ENCODE data around the gene CLSTN2. TPM values are rescaled to one million over a fixed set of nuclear protein-coding genes. Genes with fewer than 3 reads are reported as not detected.

CLSTN2 gene
- total and polyA plus RNA-seq, 2 of the 8 experiments (the other 6 are each of a cell fraction or from before 2014, with no cell fraction given): 0.39 to 0.52 TPM

GRCh38 chr3:140152851-140153639 lies 218.1 kb downstream of the CLSTN2 start:
- FAIRE-seq (no peak), DNase-seq (ENCODE audit: low read depth in 1 of 2, low spot score in 2 of 2) (peak in 1 of 2 experiments; percentile 33)
- Histone ChIP-seq H2AFZ (ENCODE audit: low read length) (no peak overlapping the region), H2BK120ac (replicated peaks; ENCODE audit: low read depth, low read length) (no peak overlapping the region), H3K23ac (ENCODE audit: insufficient read length) (no peak overlapping the region), H3K27ac (ENCODE audit: low read depth, low read length) (no peak overlapping the region), H2BK15ac (ENCODE audit: low read length) (no peak overlapping the region), H2BK5ac (ENCODE audit: low read depth, low read length) (no peak overlapping the region), H3K56ac (replicated peaks; ENCODE audit: insufficient read length, low read depth, low read length) (no peak overlapping the region), H3K23me2 (ENCODE audit: low read depth, low read length) (no peaks in the 10 kb centered on the region), H3K79me1 (ENCODE audit: low read depth, low read length) (no peaks in the 10 kb centered on the region), H3K79me2 (ENCODE audit: control insufficient read depth in 1 of 2, insufficient read depth in 2 of 2, low read length in 2 of 2) (no peaks in the 10 kb centered on the region), H3K27me3 (replicated peaks in 1 of 4; ENCODE audit: control insufficient read depth in 3 of 4, extremely low read depth in 1 of 4, insufficient read depth in 3 of 4, low read length in 3 of 4) (no peaks in the 10 kb centered on the region), H2BK12ac (ENCODE audit: low read depth, low read length) (0 out of 2 replicates have a peak overlapping the region, but pooled peaks have one; percentile 12), H4K91ac (replicated peaks; ENCODE audit: insufficient read length, low read length) (no peak overlapping the region), H3K4me2 (ENCODE audit: insufficient read depth in 1 of 2, low read depth in 2 of 2, low read length in 2 of 2) (no peak overlapping the region), H3K9me3 (ENCODE audit: insufficient read depth in 2 of 2, low read depth in 1 of 2, low read length in 1 of 2) (no peaks in the 10 kb centered on the region), H4K8ac (ENCODE audit: extremely low read depth, insufficient read depth, low read length) (no peak overlapping the region), H3K4me3 (ENCODE audit: extremely low read depth in 1 of 4, insufficient read depth in 2 of 4, low read depth in 3 of 4, low read length in 4 of 4) (no peak overlapping the region), H4K20me1 (replicated peaks in 1 of 2; ENCODE audit: control insufficient read depth in 1 of 2, insufficient read depth in 2 of 2, low read length in 2 of 2) (no peaks in the 10 kb centered on the region), H3K4me1 (replicated peaks in 1 of 4; ENCODE audit: control insufficient read depth in 3 of 4, insufficient read depth in 4 of 4, low read length in 3 of 4) (no peaks in the 10 kb centered on the region), H4K5ac (ENCODE audit: insufficient read length, low read depth, low read length) (no peak overlapping the region), H2BK20ac (ENCODE audit: low read length) (no peak overlapping the region), H3K4ac (replicated peaks; ENCODE audit: insufficient read length, low read depth, low read length) (no peak overlapping the region), H3K18ac (ENCODE audit: extremely low read depth, low read length) (no peak overlapping the region), H3K9ac (replicated peaks in 1 of 4; ENCODE audit: extremely low read depth in 1 of 4, low read depth in 3 of 4, low read length in 3 of 4) (no peak overlapping the region), H3K14ac (ENCODE audit: insufficient read length) (no peak overlapping the region), H3K36me3 (ENCODE audit: control insufficient read depth in 2 of 4, insufficient read depth in 4 of 4, low read length in 3 of 4) (no peaks in the 10 kb centered on the region), H2AK5ac (ENCODE audit: low read depth, low read length) (no peak overlapping the region)
- WGBS, 2 experiments (ENCODE audit: extremely low coverage in 1 of 2, insufficient coverage in 1 of 2, insufficient read length in 1 of 2, insufficient replicate concordance in 2 of 2, low coverage in 1 of 2, low lambda C conversion rate in 2 of 2, missing lambda C conversion rate in 1 of 2): 86% methylated on average over 7 of the region's 7 CpGs; no CpG with 5 or more reads in 1 of the 2 experiments
- POLR2A ChIA-PET (ENCODE audit: partially characterized antibody): interaction anchor here (0.7 kb wide), 1 partner anchor 25 kb away, joined by 3 read pairs; no protein-coding TSS in a partner anchor
- CTCF ChIA-PET (ENCODE audit: partially characterized antibody): interaction anchor here (0.6 to 2.3 kb wide), 5 partner anchors 10 to 90 kb away, joined by 3 to 11 read pairs (median 3); no protein-coding TSS in a partner anchor
- TF ChIP-seq NRF1 (IDR thresholded peaks at IDR 0.05; ENCODE audit: low read depth, low read length) (no peak), TEAD4 (IDR thresholded peaks at IDR 0.05; ENCODE audit: low read depth, low read length) (no peak), MAX (IDR thresholded peaks at IDR 0.05) (no peak), E2F6 (IDR thresholded peaks at IDR 0.05) (peak; percentile 52; the same call in 1 of the 2 replicates)

Measured in H1 (cell line).